Lung (tissue), 12 donors: ENCODE results near the gene LARGE1. TPM values are rescaled to one million over a fixed set of nuclear protein-coding genes. Genes with fewer than 3 reads are reported as not detected.

Experiments used
- ATAC-seq: fragments of 200-7000 bp; cut with Tn5 transposase; one replicate; pipeline ENCODE4 v1.9.1; 2020; ENCODE audit warnings: moderate number of reproducible peaks; ENCODE audit not compliant: insufficient read depth, low FRiP score
- DNase-seq, 3 donors: peaks; one replicate each; pipeline ENCODE4 v3.0.0-alpha.2; 2013 to 2017
- H3K27ac ChIP-seq, 2 donors: one replicate each; pipeline ENCODE4 v1.5.1; 2013; ENCODE audit warnings: mild to moderate bottlenecking in 2 of 2, moderate library complexity in 2 of 2, control low read depth in 1 of 2, inconsistent platforms in 1 of 2, low read depth in 1 of 2, low read length in 1 of 2
- H3K27me3 ChIP-seq, 3 donors: one replicate each; pipeline ENCODE4 v1.5.1; 2013; ENCODE audit warnings: low read length in 2 of 3; ENCODE audit not compliant: control insufficient read depth in 3 of 3, insufficient read depth in 3 of 3
- H3K36me3 ChIP-seq, 4 donors: one replicate each; pipeline ENCODE4 v1.5.1; 2013; ENCODE audit warnings: low read length in 4 of 4, mild to moderate bottlenecking in 1 of 4, moderate library complexity in 1 of 4; ENCODE audit not compliant: control insufficient read depth in 4 of 4, insufficient read depth in 4 of 4
- H3K4me1 ChIP-seq, 5 donors: one replicate each; pipeline ENCODE4 v1.5.1; 2013; ENCODE audit warnings: low read length in 5 of 5, mild to moderate bottlenecking in 2 of 5, moderate library complexity in 1 of 5; ENCODE audit not compliant: control insufficient read depth in 5 of 5, insufficient read depth in 5 of 5
- H3K4me3 ChIP-seq: one replicate; pipeline ENCODE4 v1.5.1; 2013; ENCODE audit warnings: mild to moderate bottlenecking, control low read depth, moderate library complexity
- H3K9ac ChIP-seq, 2 donors: one replicate each; pipeline ENCODE4 v1.5.1; 2013; ENCODE audit warnings: low read length in 2 of 2, control low read depth in 1 of 2; ENCODE audit not compliant: insufficient read depth in 1 of 2
- H3K9me3 ChIP-seq, 4 donors: one replicate each; pipeline ENCODE4 v1.5.1; 2013; ENCODE audit warnings: low read length in 3 of 4, mild to moderate bottlenecking in 1 of 4, moderate library complexity in 1 of 4; ENCODE audit not compliant: control insufficient read depth in 4 of 4, insufficient read depth in 3 of 4
- CTCF ChIP-seq: IDR thresholded peaks from 2 replicates; pipeline ENCODE4 v1.5.1; 2012; ENCODE audit warnings: mild to moderate bottlenecking; ENCODE audit errors: control extremely low read depth, extremely low read depth
- WGBS, 2 donors: extraction: QIAGEN DNeasy Blood & Tissue Kit; methylation state at CpG; one replicate each; pipeline ENCODE4 v1.1.7; 2013; 5-methylcytosine and 5-hydroxymethylcytosine counted together
- polyA plus RNA-seq, 2 donors: library from polyadenylated mRNA; stranded (reverse); fragments of 200-250 nt; gene quantifications; one replicate each; pipeline ENCODE4 v1.2.1, GENCODE V29; 2013
- total RNA-seq, 2 donors: library from RNA; depleted of rRNA in 1 of 2; stranded (reverse); fragments of >200 nt in 1 of 2; gene quantifications; one replicate each; pipeline ENCODE4 v1.2.1, GENCODE V29; 2014 to 2021
- donor health status: control.
- donor health status: control.
- donor health status: Bipolar disorder and iron deficiency.
- donor health status: healthy.
- donor health status: DM: yes; HTN: yes; CAD: no.

Gene LARGE1
- total and polyA plus RNA-seq, 4 donors = 2.9 to 41.1 (median 15.4) TPM

GRCh38 chr22:33723915-33724314, 196.4 kb downstream of the LARGE1 start:
- Histone ChIP-seq H3K36me3 (no peaks in the 10 kb centered on the region), H3K27ac (no peak overlapping the region), H3K4me1 (peaks cover 0 to 12% (median 3%) of the 10 kb centered on the region in 5 donors), H3K9ac (no peak overlapping the region), H3K27me3 (no peaks in the 10 kb centered on the region), H3K4me3 (no peak overlapping the region), H3K9me3 (no peaks in the 10 kb centered on the region)
- WGBS, 2 donors = 53 to 65% methylated on average over 11 of the region's 11 CpGs
- no peak for TF ChIP-seq CTCF
- DNase-seq (no peak), ATAC-seq (no peak)

- Histone ChIP-seq H3K27me3 (no peaks in the 10 kb centered on the region), H3K36me3 (no peaks in the 10 kb centered on the region), H3K4me3 (no peak overlapping the region), H3K9me3 (no peaks in the 10 kb centered on the region), H3K4me1 (peaks cover 0 to 15% (median 0%) of the 10 kb centered on the region in 5 donors), H3K27ac (no peak overlapping the region), H3K9ac (no peak overlapping the region)
- DNase-seq = no peak
- ATAC-seq = no peak
- no peak for TF ChIP-seq CTCF
- WGBS, 2 donors = 91 to 93% methylated on average over 9 of the region's 9 CpGs
Measured at GRCh38 chr22:33722816-33723215, 197.5 kb downstream of the LARGE1 start.

- TF ChIP-seq CTCF = no peak
- WGBS, 2 donors = 79 to 88% methylated on average over 9 of the region's 9 CpGs
- Histone ChIP-seq H3K4me3 (no peak overlapping the region), H3K27ac (no peak overlapping the region), H3K4me1 (peaks cover 0 to 17% (median 0%) of the 10 kb centered on the region in 5 donors), H3K9me3 (no peaks in the 10 kb centered on the region), H3K27me3 (no peaks in the 10 kb centered on the region), H3K36me3 (no peaks in the 10 kb centered on the region), H3K9ac (no peak overlapping the region)
- DNase-seq = no peak
- ATAC-seq = no peak
Measured at GRCh38 chr22:33720166-33720878, 200.0 kb downstream of the LARGE1 start.
